KMS-11 (cell line): ENCODE data around the gene ZDHHC20.

Experiments used
- H2AFZ ChIP-seq: fragments of 200-600 bp; sonication (generic); 2 replicates; pipeline ENCODE4 v1.6.1; 2016; ENCODE audit warnings: antibody characterized with exemption, mixed run types, low read depth
- H3K27ac ChIP-seq: fragments of 200-600 bp; sonication (generic); 2 replicates; pipeline ENCODE4 v1.6.1; 2016; ENCODE audit warnings: mild to moderate bottlenecking, mixed run types
- H3K27me3 ChIP-seq: fragments of 200-600 bp; sonication (generic); 2 replicates; pipeline ENCODE4 v1.6.1; 2017; ENCODE audit warnings: mild to moderate bottlenecking, low read depth, mixed run types, moderate library complexity; ENCODE audit not compliant: insufficient read depth
- H3K36me3 ChIP-seq: fragments of 200-600 bp; sonication (generic); 2 replicates; pipeline ENCODE4 v1.6.1; 2017; ENCODE audit warnings: mild to moderate bottlenecking, mixed run types; ENCODE audit not compliant: insufficient read depth
- H3K4me1 ChIP-seq: fragments of 200-600 bp; sonication (generic); 2 replicates; pipeline ENCODE4 v1.6.1; 2016; ENCODE audit warnings: mild to moderate bottlenecking, low read depth, mixed run types; ENCODE audit not compliant: poor library complexity, severe bottlenecking
- H3K4me2 ChIP-seq: fragments of 200-600 bp; sonication (generic); 2 replicates; pipeline ENCODE4 v1.7.0; 2016; ENCODE audit warnings: mild to moderate bottlenecking, mixed run types
- H3K4me3 ChIP-seq: fragments of 200-600 bp; sonication (generic); IDR thresholded peaks from 2 replicates; pipeline ENCODE4 v1.6.1; 2017; ENCODE audit warnings: low read depth, low read length, mixed read lengths; ENCODE audit not compliant: insufficient read depth
- H3K79me2 ChIP-seq: fragments of 200-600 bp; sonication (generic); 2 replicates; pipeline ENCODE4 v1.6.1; 2016; ENCODE audit warnings: low read depth, mixed run types; ENCODE audit not compliant: insufficient read depth
- H3K9ac ChIP-seq: fragments of 200-600 bp; sonication (generic); 2 replicates; pipeline ENCODE4 v1.6.1; 2016; ENCODE audit warnings: mild to moderate bottlenecking, mixed run types
- H4K20me1 ChIP-seq: fragments of 200-600 bp; sonication (generic); 2 replicates; pipeline ENCODE4 v1.6.1; 2016; ENCODE audit warnings: mild to moderate bottlenecking, mixed run types; ENCODE audit not compliant: insufficient read depth
- TF ChIP-seq, protein P1 (sequence below): fragments of 200-600 bp; sonication (generic); conservative IDR thresholded peaks from 2 replicates; pipeline ENCODE4 v1.6.1; 2017; ENCODE audit warnings: low read depth, mild to moderate bottlenecking, antibody characterized with exemption, low read length, moderate library complexity, mixed read lengths

ZDHHC20 gene

DNA sequence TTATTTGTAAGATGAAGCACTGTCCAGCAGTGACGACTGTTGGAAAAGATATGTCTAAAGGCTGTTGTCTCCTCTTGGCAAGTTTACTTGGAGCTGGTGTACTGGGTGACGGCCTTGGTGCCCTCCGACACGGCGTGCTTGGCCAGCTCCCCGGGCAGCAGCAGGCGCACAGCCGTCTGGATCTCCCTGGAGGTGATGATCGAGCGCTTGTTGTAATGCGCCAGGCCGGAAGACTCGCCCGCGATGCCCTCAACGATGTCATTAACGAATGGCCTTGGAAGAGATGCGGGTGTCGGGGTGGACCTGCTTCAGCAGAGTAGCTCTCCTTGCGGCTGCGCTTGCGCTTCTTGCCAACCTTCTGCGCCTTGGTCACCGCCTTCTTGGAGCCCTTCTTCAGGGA is 24.6 kb upstream of the ZDHHC20 start:
- TF ChIP-seq, protein P1, sequence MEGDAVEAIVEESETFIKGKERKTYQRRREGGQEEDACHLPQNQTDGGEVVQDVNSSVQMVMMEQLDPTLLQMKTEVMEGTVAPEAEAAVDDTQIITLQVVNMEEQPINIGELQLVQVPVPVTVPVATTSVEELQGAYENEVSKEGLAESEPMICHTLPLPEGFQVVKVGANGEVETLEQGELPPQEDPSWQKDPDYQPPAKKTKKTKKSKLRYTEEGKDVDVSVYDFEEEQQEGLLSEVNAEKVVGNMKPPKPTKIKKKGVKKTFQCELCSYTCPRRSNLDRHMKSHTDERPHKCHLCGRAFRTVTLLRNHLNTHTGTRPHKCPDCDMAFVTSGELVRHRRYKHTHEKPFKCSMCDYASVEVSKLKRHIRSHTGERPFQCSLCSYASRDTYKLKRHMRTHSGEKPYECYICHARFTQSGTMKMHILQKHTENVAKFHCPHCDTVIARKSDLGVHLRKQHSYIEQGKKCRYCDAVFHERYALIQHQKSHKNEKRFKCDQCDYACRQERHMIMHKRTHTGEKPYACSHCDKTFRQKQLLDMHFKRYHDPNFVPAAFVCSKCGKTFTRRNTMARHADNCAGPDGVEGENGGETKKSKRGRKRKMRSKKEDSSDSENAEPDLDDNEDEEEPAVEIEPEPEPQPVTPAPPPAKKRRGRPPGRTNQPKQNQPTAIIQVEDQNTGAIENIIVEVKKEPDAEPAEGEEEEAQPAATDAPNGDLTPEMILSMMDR = no peak
- no peak overlapping the region for H3K9ac ChIP-seq
- no peak overlapping the region for H2AFZ ChIP-seq
- no peak overlapping the region for H3K27ac ChIP-seq
- H3K4me2 ChIP-seq = no peak overlapping the region
- H3K4me1 ChIP-seq = no peaks in the 10 kb centered on the region
- no peak overlapping the region for H3K4me3 ChIP-seq
- no peaks in the 10 kb centered on the region for H3K79me2 ChIP-seq
- H3K36me3 ChIP-seq = no peaks in the 10 kb centered on the region
- no peaks in the 10 kb centered on the region for H4K20me1 ChIP-seq
- no peaks in the 10 kb centered on the region for H3K27me3 ChIP-seq

DNA sequence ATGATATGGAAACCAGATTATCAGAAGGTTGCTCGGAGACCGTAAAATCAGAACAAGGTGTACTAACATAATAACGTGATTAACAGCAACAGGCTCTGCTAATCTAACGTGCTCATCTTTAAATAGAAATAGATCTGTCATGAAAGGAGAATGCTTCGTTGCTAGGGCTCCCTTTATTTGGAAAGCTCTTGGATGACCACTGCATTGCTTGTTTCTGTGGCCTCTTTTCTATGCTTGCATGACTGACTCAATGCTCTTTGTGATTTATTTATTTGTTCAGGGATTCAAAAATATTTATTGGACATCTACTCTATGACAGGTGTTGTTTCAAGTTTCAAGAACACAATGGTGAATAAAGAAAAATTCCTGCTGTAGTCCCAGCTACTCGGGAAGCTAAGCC is 22.3 kb upstream of the ZDHHC20 start:
- Histone ChIP-seq H3K27me3 (no peaks in the 10 kb centered on the region), H3K79me2 (no peaks in the 10 kb centered on the region), H3K36me3 (no peaks in the 10 kb centered on the region), H2AFZ (no peak overlapping the region), H3K4me2 (no peak overlapping the region), H3K4me3 (no peak overlapping the region), H3K27ac (no peak overlapping the region), H3K9ac (no peak overlapping the region), H3K4me1 (no peaks in the 10 kb centered on the region), H4K20me1 (no peaks in the 10 kb centered on the region)
- TF ChIP-seq, protein P1 = no peak

DNA sequence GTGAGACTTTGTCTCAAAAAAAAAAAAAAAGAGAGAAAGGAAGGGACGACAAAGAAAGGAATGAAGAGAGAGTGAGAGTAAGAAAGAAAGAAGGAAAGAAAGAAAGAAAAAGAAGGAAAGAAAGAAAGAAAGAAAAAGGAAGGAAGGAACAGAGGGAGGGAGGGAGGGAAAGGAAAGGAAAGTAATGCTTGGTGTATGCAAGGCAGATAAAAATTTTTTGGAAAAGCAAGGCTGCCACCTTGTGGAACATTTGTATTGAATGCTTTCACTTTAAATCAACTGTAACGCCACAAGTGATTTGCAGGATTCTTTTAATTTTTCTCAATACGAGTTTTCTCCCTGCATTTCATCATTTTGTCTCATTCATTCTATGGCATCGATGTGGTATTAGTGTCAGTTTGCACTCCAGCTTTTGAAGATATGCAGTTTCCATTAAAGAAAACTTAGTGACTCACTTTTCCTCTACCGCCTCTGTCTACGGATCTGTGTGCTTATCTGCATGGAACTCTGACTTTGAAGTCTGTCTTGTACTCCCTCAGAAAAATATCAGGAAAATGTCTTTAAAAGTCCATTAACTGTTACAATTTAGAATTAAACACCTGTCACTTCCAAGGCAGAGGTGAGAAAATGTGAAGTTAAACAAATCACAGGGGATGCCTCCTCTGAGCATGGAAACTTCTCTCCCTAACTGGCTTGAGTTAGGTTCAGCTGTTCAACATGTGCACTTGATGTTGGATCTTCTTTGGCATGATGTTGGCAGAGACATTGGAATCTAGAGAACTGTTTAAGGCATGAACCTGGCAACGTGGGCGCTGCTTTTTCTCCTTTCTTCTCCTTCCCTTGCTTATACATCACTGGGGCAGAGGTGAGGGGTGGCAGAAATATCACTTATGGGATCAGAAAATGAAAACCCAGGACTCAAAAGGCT is 20.0 kb upstream of the ZDHHC20 start:
- H3K79me2 ChIP-seq = no peaks in the 10 kb centered on the region
- no peaks in the 10 kb centered on the region for H3K4me1 ChIP-seq
- no peaks in the 10 kb centered on the region for H3K36me3 ChIP-seq
- TF ChIP-seq, protein P1 = peak; percentile 26
- peak overlapping the region; percentile 26; the same call in 1 of the 2 replicates for H2AFZ ChIP-seq
- peak overlapping the region; percentile 29; the same call in 1 of the 2 replicates for H3K4me2 ChIP-seq
- H3K27ac ChIP-seq = no peak overlapping the region
- no peak overlapping the region for H3K9ac ChIP-seq
- no peaks in the 10 kb centered on the region for H4K20me1 ChIP-seq
- no peaks in the 10 kb centered on the region for H3K27me3 ChIP-seq
- no peak overlapping the region for H3K4me3 ChIP-seq

DNA sequence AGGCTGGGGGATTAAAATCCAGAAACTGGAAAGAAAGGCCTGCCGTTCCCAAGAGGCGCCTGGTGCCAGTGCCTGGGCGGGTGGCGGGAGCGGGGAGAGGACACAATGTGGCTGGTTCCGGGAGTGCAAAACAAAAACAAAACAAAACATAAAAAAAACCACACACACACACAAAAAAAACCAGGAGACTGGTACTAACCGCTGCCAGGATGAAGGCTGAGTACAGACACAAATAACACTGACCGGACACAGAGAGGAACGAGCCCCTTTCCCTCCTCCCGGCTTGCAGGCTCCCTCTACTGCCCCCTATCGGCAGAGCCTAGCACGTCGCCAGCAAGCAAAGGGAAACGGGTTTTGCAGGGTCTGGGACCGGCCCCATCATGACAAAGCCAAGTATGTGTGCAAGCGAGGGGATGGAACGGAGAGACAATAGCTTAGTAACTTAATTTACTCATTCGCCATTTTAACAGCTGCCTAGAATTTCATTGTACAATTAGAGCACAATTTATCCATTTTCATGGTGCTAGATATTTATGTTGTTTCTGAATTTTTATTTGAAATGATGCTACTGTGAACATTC is 17.9 kb upstream of the ZDHHC20 start:
- Histone ChIP-seq H3K4me1 (no peaks in the 10 kb centered on the region), H3K79me2 (no peaks in the 10 kb centered on the region), H3K36me3 (no peaks in the 10 kb centered on the region), H3K9ac (no peak overlapping the region), H3K27me3 (no peaks in the 10 kb centered on the region), H3K4me2 (no peak overlapping the region), H3K27ac (no peak overlapping the region), H4K20me1 (no peaks in the 10 kb centered on the region), H3K4me3 (no peak overlapping the region), H2AFZ (peak overlapping the region; percentile 49; the same call in 1 of the 2 replicates)
- TF ChIP-seq, protein P1 = peak; percentile 85
